Peyer's patch (tissue), 4 donors: Measurements from ENCODE around the gene LMF2.

Experiments
- CTCF ChIP-seq, 6 experiments: fragments of 450-650 bp in 4 of 6; fragments of 200-600 bp in 2 of 6; sonication (generic) in 1 of 6; IDR thresholded peaks; one replicate each; pipeline ENCODE4 v1.5.1; 2017 to 2019; ENCODE audit warnings: antibody characterized with exemption in 6 of 6, mild to moderate bottlenecking in 3 of 6, moderate library complexity in 1 of 6
- POLR2A ChIP-seq, 2 donors: fragments of 450-650 bp; IDR thresholded peaks; one replicate each; pipeline ENCODE4 v1.5.1; 2017; ENCODE audit warnings: antibody characterized with exemption in 2 of 2, mild to moderate bottlenecking in 2 of 2, moderate library complexity in 2 of 2

GRCh38 chr22:50523458-50523805 is 15.9 kb upstream of the LMF2 start:
- TF ChIP-seq POLR2A (IDR thresholded peaks at IDR 0.05): no peak
- no peak for TF ChIP-seq CTCF (IDR thresholded peaks at IDR 0.05)
